GM21786 (cell line): ENCODE results near the gene RCAN2.
"Not testable (repeated sequence)": the region's sequence is repeated elsewhere in the genome, so short reads cannot be mapped to it uniquely, and the experiment has no call there.

Source experiments
- ATAC-seq: cut with Tn5 transposase; IDR thresholded peaks from one replicate; pipeline ENCODE4 v1.9.1; 2021; ENCODE audit not compliant: unreplicated experiment

The RCAN2 gene

GRCh38 chr6:46440641-46441040, 50.6 kb downstream of the RCAN2 start:
- no peak for ATAC-seq

- no peak for ATAC-seq
These were observed 51.1 kb downstream of the RCAN2 start for GRCh38 chr6:46440141-46440540.

GRCh38 chr6:46438245-46438644, 53.0 kb downstream of the RCAN2 start:
- ATAC-seq = no peak

- ATAC-seq = no peak
These were observed 53.5 kb downstream of the RCAN2 start for GRCh38 chr6:46437671-46438221.

- no peak for ATAC-seq
These were observed 68.6 kb downstream of the RCAN2 start for GRCh38 chr6:46422619-46423018.

- no peak for ATAC-seq
These were observed 69.3 kb downstream of the RCAN2 start for GRCh38 chr6:46421939-46422338.

GRCh38 chr6:46420921-46421638, 70.2 kb downstream of the RCAN2 start:
- no peak for ATAC-seq

GRCh38 chr6:46419576-46420002, 71.7 kb downstream of the RCAN2 start:
- ATAC-seq = no peak

GRCh38 chr6:46414398-46414797, 76.9 kb downstream of the RCAN2 start:
- no peak for ATAC-seq

- ATAC-seq = no peak
These were observed 78.6 kb downstream of the RCAN2 start for GRCh38 chr6:46412662-46413061.

GRCh38 chr6:46411456-46412197, 79.6 kb downstream of the RCAN2 start:
- no peak for ATAC-seq

- no peak for ATAC-seq
These were observed 80.8 kb downstream of the RCAN2 start for GRCh38 chr6:46410334-46410953.

GRCh38 chr6:46407776-46408530, 83.3 kb downstream of the RCAN2 start:
- ATAC-seq = no peak

- ATAC-seq = no peak
These were observed 84.0 kb downstream of the RCAN2 start for GRCh38 chr6:46407246-46407645.

- not testable (repeated sequence) for ATAC-seq
These were observed 85.5 kb downstream of the RCAN2 start for GRCh38 chr6:46405620-46406180.

GRCh38 chr6:46400898-46401297, 90.4 kb downstream of the RCAN2 start:
- ATAC-seq = no peak

GRCh38 chr6:46395530-46395929, 95.7 kb downstream of the RCAN2 start:
- ATAC-seq = no peak

GRCh38 chr6:46393940-46394337, 97.3 kb downstream of the RCAN2 start:
- no peak for ATAC-seq

- ATAC-seq = no peak
These were observed 97.9 kb downstream of the RCAN2 start for GRCh38 chr6:46393161-46393939.

GRCh38 chr6:46392294-46392693, 99.0 kb downstream of the RCAN2 start:
- no peak for ATAC-seq
